Medulla oblongata (tissue), 1 donor: ENCODE data around the gene RPP21.
"Not testable (repeated sequence)": the region's sequence is repeated elsewhere in the genome, so short reads cannot be mapped to it uniquely, and the experiment has no call there.

Experiments used
- DNase-seq: peaks from one replicate; pipeline ENCODE4 v3.0.0-alpha.2; 2015; ENCODE audit errors: extremely low spot score

Gene RPP21

DNA sequence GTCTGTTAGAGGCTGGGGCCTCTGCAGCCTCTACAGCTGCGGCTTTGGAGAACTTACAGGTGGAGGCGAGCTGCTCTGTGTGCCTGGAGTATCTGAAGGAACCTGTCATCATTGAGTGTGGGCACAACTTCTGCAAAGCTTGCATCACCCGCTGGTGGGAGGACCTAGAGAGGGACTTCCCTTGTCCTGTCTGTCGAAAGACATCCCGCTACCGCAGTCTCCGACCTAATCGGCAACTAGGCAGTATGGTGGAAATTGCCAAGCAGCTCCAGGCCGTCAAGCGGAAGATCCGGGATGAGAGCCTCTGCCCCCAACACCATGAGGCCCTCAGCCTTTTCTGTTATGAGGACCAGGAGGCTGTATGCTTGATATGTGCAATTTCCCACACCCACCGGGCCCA is 15.6 kb upstream of the RPP21 start:
- DNase-seq = no peak

DNA sequence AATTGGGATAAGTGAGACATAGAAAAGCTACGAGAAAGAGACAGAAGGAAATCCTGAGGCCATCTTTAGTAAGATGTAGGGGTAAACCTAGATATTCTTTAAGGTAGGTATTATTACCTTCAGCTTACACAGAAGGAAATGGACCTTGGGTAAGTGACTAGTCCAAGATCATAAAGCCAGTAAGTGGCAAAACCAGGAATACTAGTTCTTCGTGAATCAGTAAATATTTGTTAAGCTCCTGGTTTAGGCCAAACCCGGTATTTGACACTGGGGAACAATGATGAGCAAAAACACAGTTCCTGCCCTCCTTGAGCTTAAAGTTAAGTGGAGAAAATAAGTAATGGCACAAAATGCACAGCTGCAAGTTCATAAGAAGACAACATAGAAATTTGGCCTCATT is 13.0 kb upstream of the RPP21 start:
- DNase-seq = no peak

DNA sequence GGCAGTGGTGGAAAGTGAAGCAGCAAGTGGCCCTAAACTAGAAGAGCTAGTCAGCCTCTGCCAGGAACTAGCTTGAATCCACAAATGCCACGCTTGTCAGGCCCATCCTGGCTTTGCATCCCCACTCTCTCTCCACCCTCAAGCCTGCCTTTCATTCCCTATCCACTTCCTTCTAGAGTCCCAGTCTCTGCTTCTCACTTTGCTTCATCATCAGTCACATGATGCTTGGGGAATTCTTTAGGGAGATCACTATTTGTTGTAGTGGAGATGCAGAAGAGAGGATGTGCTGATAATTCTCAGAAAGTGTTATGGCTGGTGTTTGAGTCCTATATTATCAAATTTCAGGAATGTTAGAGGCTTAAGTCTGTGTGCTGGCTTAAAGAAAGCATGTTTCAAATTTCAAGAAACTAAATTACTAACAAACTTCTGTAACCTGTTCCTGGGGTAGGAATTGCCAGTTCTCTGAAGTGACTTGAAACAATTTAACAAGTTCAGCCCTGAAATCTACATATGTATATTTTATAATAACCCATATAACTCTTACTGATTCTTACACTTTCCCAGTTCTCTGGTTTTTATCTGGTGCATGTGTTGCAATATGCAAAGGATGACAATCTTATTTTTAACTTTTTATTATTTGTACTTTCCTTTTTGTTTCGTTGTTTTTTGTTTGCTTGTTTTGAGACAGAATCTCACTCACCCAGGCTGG is 10.7 kb upstream of the RPP21 start:
- DNase-seq = no peak

DNA sequence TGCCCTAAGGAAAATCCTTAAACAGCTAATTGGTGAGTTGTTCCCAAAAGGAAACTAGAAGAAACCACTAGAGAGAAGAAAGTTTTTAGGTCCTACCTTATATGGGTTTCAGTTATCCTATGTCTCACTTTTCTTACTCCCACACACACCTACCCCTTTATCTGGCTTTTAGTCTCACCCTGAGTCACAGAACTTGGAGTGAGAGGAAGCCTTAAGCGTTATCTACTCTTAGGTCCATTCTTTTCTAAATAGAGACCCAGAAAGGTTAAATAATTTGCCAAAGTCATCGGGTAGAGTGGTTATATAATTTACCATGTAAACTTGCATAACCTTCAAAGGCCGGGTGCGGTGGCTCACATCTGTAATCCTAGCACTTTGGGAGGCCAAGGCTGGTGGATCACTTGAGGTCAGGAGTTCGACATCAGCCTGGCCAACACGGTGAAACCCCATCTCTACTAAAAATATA is 4.3 kb upstream of the RPP21 start:
- DNase-seq = no peak

DNA sequence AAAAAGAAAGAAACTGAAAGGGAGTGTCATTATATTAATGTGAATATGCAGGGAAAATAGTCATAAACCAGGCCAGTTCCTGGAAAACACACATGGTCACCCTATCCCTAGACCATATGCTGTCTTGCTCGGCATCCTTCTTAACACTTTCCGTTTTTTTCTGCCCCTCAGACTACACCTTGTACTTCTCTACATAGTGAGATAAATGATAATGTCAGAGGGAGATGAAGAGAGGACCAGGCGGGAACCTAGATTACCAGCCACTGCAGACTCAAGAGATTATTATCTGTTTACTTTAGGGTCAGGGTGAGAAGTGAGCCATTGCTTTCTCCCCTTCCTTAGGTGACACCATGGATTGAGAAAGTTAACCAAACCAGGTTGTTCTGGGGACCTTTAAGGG is 3.7 kb upstream of the RPP21 start:
- DNase-seq = no peak

DNA sequence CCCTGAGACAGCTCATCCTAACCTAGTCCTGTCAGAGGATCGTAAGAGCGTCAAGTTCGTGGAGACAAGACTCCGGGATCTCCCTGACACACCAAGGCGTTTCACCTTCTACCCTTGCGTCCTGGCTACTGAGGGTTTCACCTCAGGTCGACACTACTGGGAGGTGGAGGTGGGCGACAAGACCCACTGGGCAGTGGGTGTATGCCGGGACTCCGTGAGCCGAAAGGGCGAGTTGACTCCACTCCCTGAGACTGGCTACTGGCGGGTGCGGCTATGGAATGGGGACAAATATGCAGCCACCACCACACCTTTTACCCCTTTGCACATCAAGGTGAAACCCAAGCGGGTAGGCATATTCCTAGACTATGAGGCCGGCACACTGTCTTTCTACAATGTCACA is 3.2 kb upstream of the RPP21 start:
- DNase-seq = no peak

DNA sequence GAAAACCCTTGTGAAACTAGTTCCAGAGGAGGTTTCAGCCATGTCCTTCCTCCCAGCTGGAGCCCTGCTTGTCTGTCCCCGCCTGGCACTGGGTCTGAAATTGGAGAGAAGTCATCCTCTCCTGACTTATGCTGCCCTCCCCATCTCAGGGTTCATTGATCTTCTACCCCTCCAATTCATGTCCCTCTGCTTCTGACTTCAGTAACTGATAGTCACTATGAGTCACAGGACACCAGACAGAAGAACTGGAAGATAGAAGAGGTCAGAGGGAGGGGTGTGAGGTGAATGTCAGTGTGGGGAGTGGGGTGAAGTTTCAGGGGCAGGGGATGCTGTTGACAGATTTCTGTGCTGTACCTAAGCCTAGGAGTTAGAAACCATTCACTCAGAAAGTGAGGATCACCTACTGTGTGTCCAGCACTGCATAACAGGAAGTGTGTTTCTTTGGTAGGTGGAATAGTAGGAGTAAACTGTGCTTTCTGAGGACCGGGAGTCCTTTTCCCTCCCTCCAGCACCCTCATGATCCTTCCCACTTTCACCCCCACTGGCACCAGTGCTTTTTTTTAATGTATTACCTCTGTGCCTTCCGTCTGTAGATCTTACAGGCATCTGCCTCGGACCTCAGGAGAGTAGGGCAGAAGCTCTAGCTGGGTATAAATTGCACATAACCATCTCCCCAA is 627 bp upstream of the RPP21 start:
- no peak for DNase-seq

DNA sequence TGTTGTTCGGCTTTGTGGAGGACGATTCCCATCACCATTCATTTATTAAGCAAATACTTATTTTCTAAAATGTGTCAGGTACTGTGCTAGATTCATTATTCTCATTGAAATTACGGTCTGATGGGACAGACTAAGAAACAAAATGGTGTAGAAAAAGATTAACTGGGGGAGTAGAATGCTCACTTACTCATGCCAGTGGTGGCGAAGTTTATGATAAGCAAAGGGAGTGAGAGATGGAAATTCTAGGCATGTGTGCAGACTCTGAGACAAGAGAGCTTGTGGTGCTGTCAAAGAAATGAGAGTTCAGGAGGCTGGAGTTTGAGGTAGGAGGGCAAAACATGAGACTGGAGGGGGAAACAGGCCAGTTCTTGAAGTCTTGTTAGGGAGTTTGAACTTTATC is 896 bp downstream of the RPP21 start:
- no peak for DNase-seq

DNA sequence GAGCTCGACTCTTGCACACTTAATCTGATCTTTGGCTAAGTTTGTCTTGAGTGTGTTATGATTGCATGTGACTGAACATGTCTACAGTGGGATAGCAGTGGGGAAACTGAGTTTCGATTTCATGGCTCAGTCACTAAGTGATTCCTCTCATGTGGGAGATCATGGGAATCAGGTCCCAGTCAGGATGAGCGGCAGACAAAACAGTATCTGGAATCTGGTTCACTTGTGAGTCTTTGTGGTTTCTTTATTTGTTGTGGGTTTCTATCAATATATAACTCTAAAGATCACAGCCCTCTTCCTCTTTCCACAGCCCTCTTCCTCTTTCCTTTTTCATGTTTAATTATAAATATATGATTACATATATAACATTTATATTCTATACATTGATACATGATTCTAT is 4.0 kb downstream of the RPP21 start:
- DNase-seq = no peak

DNA sequence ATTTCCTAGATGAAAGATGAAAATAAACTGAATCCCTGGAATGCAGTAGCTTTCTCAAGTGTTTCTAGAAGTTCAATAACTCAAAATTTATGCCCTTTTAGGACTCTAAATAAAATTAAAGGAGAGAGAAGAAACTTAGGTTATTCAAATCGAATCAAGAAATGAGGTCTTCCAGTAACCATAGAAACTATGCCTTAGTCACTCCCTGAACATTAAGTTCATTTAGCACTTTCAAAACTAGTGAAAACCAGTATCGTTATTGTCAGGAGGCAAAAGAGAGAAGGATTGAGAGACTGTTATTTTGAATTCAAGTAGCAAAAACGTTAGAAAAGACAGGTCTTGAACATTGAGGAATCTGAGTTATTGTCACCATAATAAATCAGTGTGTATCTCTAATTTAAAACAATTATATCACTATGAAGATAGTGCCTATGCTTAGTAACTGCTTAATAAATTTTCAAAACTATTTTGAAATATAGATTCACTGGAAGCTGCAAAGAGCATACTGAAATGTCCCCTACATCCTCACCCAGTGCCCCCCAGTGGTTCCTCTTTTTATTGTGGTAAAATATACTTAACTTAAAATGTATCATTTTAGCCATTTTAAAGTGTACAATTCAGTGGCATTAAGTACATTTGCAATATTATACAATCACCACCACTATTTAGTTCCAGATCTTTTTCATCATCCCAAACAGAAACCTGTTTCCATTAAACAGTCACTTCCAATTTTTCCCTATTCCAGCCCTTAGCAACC is 4.6 kb downstream of the RPP21 start:
- DNase-seq = no peak

DNA sequence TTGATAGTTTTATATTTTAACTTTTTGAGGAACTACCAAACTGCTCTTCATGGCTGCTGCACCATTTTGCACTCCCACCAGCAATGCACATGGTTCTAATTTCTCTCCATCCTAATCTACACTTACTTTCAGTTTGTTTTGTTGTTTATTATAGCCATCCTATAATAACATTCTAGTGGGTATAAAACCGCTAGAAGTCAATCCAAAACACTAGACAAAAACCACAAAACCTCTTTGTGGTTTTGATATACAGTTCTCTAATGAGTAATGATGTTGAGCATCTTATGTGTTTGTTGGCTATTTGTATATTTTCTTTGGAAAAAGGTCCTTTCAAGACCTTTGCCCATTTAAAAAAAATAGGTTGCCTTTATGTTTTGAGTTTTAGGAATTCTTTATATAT is 5.6 kb downstream of the RPP21 start:
- DNase-seq = no peak

DNA sequence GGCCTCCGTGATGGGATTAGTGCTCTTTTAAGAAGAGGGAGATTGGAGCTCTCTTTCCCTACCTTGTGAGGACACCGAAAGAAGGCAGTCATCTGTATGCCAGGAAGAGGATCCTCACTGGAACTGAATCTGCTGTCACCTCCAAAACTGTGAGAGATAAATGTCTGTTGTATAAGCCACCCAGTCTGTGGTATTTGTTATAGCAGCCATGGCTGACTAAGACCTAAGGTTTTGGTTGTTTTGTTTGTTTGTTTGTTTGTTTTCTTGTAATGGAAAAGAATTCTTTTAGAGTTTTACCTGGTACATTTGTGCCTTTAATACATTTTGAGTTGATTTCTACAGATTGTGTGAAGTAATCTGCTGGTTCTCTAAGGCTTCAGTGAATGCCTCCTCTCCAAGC is 7.6 kb downstream of the RPP21 start:
- no peak for DNase-seq

DNA sequence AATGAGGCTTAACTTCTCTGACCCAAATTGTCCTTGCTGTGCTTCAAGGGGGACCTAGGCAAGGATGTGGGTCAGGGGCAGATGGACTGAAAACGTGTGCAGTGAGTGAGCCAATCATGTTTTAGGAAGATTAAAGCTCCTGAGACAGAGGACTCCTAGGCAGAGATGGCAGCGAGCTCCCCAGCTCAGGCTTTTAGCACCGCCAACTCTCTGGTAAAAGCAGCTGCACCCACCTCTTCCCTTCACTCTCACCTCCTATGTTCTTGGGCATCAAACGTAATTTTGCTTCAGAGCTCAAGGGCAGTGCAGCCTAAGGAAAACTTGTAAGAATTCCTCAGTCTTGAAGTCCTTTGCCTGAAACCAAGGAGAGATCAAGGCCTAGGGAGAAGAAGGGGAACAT is 10.3 kb downstream of the RPP21 start:
- no peak for DNase-seq

DNA sequence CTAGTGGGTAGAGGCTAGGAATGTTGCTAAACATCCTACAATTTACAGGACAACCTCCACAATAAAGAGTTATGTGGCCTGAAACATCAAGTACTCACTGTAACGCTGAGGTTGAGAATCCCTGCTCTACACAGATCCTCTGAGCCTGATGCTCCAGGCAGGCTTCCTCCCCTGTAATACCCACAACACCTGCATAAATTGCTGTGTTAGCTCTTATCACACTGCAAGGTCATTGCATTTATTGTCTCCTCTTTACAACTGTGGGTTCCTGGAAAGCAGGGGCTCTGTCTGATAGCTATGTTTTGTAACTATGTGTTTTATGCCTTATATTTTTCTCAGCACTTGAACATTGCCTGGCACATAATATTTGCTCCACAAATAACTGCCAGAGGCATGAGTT is 11.6 kb downstream of the RPP21 start:
- no peak for DNase-seq

DNA sequence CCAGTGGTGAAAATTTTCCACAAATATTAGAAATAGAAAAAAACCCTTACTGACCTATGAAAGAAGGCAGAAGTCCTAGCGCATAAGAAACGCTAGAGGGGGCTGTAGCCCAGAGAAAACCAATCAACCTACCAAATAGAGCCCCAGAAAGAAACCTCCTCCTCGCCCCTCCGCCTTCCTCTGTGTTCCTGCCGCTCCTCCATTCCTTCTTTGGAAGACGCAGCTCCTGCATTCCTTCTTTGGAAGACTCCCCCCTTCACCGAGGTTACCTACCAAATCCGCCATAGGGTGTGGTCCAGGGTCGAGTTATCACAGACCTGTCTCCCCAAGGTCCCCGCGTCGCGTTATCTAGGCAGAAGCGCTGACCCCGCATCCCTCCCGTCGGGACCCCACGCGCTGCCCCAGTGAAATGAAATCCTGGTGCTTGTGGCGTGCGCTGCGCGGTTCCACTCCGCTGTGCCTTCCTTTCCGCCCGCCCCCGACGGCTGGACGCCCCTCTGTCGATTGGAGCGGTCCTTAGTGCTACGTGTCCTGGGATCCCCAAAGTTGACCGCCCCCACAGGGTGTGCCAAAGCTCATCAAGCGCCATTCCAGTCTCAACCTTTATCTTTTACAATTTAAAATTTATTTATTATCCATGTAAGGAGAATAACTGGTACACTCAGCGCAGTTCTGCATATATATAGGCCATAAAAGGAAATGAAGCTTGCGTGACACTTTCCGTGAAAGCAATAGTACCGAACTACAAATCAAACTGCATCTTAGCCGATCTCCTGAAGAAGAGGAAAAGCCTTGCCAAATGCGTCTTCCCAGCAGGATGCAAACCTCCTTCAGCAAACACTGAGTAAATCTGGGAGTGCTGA is 13.0 kb downstream of the RPP21 start:
- DNase-seq = peak; percentile 71

DNA sequence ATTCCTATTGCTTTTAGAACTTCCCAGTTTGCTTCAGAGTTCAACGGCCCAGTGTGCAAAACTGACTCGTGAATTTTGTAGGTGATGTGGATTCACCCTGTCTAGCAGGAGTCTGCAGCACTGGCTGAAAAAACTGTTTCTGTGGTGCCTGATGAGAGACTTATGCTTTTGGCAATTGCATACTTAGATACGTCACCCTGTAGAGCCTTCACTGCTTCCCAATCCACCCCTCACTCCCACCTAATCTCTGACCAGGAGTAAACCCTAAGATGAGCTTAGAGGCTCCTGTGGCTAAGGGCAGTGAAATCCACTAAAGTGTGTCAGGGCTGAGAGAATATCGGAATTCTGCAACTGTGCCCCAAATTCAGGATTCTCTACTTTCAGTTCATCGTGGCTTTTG is 14.3 kb downstream of the RPP21 start:
- no peak for DNase-seq

DNA sequence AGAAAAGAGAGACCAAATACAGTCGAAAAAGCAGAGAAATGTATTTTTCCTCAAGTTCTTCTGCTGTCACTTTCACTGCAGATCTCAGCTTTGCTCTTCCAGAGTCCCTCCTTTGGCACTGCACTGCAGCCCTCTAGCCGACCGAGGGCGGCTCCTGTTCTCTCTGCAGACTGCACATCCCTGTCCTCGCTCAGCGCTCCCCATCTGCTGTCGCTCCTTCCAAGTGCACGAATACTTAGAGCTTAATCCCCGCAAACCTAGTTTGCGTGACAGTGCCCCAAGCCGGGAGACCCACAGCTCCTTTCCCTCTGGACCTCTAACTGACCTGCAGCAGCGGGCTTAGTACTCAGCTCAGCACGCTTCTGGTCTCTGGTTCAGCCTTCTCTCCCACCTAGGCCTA is 15.2 kb downstream of the RPP21 start:
- no peak for DNase-seq

DNA sequence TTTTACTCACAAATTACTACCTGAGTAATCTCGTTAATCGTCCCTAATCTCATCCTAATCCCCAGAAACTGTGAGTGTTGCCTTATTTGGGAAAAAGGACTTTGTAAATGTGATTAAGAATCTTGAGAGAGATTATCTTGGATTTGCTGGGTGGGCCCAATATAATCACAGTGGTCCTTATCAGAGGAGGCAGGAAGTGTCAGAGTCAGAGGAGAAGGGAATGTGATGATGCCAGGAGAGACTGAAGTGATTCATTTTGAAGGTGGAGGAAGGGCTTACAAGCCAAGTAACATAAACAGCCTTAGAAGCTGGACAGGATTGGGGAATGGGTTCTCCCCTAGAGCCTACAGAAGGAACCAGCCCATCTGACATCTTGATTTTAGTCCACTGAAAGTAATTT is 16.7 kb downstream of the RPP21 start:
- no peak for DNase-seq

DNA sequence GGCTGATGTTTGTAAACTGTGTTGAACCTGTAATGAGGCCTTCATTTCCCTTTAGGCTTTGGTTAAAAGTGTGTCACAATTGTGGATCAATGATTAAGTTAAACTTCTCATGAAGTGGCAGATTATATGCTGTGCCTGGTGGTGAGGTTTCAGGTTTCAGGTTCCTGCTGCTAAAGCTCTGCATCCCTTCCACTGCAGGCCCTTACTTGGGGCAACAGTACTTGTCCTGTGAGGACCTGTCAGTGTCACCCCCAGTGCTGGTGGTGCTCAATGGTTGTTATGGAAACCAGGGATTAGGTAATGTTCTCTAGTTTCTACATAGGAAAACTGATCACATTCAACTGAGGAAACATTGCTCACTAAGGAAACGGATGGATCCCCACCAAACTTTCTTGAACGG is 18.5 kb downstream of the RPP21 start:
- no peak for DNase-seq

DNA sequence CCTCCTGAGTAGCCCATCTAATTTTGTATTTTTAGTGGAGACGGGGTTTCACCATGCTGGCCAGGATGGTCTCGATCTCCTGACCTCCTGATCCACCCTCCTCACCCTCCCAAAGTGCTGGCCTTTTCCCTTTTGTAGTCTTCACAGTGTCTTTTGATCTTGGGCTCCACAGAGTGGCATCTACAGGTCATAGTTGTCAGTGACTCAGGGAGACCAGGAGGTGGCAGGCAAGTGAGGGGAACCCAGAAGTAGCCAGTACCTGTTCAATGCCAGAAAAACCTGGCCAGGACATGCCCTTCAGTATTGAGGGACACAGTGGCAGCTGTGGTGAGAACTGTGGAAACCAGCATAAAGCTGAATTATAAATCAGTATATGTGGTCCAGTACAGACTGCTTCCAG is 19.6 kb downstream of the RPP21 start:
- no peak for DNase-seq

DNA sequence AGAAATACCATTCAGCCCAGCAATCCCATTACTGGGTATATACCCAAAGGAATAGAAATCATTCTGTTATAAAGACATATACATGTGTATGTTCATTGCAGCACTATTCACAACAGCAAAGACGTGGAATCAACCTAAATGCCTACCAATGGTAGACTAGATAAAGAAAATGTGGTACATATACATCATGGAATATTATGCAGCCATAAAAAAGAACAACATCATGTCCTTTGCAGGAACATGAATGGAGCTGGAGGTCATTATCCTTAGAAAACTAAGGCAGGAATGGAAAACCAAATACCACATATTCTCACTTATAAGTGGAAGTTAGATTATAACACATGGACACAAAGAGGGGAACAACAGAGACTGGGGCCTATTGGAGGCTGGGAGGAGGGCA is 24.3 kb downstream of the RPP21 start:
- DNase-seq = not testable (repeated sequence)
